ENCODE measurements around the gene PDZRN3. TPM values are rescaled to one million over a fixed set of nuclear protein-coding genes. Genes with fewer than 3 reads are reported as not detected.

Gene PDZRN3
- total RNA-seq, 1 experiment from 2014 or later: 0.17 TPM

DNA sequence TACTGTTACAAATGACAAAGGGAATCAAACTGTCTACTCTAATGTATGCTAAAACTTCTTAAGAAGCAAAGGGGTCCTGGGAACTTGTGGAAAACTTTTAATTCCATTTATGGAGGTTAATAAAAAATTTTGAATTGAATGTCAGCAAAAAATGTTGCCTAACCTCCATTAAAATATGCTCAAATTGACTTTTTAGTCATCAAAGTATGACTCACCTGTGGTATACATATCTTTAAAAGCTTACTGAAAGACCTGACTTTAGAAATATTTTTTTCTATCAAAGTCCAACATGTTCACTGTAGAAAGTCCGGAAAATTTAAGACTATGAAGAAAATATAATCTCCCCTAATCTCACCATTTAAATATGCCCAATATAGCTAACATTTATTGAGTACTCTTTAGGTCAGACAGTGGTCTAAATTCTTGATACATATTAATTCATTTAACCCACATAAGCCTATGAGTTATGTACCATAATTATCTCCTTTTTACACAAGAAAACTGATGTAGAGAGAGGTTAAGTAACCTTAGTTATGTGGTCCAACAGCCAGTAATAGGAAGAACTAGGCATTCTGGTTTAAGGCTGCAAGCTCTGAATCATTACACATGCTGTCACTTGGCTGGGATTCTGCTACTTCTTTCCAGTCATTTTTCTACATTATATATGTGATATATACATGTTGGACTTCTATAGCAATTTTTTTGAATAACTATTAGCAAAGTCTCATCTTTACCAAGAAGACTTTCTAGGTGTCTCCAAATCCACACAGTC lies 83.6 kb downstream of the PDZRN3 start (continued):
- TF ChIP-seq, protein P1, sequence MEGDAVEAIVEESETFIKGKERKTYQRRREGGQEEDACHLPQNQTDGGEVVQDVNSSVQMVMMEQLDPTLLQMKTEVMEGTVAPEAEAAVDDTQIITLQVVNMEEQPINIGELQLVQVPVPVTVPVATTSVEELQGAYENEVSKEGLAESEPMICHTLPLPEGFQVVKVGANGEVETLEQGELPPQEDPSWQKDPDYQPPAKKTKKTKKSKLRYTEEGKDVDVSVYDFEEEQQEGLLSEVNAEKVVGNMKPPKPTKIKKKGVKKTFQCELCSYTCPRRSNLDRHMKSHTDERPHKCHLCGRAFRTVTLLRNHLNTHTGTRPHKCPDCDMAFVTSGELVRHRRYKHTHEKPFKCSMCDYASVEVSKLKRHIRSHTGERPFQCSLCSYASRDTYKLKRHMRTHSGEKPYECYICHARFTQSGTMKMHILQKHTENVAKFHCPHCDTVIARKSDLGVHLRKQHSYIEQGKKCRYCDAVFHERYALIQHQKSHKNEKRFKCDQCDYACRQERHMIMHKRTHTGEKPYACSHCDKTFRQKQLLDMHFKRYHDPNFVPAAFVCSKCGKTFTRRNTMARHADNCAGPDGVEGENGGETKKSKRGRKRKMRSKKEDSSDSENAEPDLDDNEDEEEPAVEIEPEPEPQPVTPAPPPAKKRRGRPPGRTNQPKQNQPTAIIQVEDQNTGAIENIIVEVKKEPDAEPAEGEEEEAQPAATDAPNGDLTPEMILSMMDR (IDR thresholded peaks at IDR 0.05 in 2 of 3, conservative IDR thresholded peaks at IDR 0.05 in 1 of 3; ENCODE audit: borderline replicate concordance in 1 of 3, insufficient read depth in 1 of 3, low read depth in 2 of 3, low read length in 2 of 3): no peak
- no peak for TF ChIP-seq SP1 (IDR thresholded peaks at IDR 0.05; ENCODE audit: low read depth)
- no peak for TF ChIP-seq ZNF274 (IDR thresholded peaks at IDR 0.05; ENCODE audit: low read depth, low read length)
- TF ChIP-seq CBX3 (IDR thresholded peaks at IDR 0.05; ENCODE audit: low read depth): no peak
- no peak for TF ChIP-seq JUND (IDR thresholded peaks at IDR 0.05)

DNA sequence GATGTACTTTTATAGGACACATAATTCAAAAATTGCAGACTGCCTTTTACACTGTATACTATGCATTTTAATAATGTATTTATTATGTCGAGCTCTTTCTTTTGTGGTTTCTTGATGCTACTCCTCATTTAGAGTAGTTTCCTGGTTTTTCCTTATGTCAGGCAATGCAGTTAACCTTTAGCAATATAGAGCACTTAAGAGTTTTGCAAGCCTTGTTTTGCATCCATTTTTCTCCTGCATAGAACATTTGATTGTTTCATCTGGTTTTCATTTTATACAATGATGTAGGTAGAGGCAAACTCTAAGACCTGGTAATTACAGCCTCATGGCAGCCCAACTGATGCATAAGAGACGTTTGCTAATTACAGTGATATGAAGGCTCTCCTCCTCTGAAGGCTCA lies 86.3 kb downstream of the PDZRN3 start:
- RAD21 ChIA-PET (ENCODE audit: low non-redundant PET in 1 of 2, low total read pairs in 2 of 2, uncharacterized antibody in 2 of 2, unreplicated experiment in 2 of 2): no interaction called here
- DNase-seq (ENCODE audit: low read depth, low spot score) (no peak), ATAC-seq (no peak)
- Histone ChIP-seq H3K79me2 (ENCODE audit: insufficient read depth, low read length) (no peaks in the 10 kb centered on the region), H3K27me3 (ENCODE audit: insufficient read depth, low read length) (no peaks in the 10 kb centered on the region), H3K4me3 (replicated peaks in 1 of 2; ENCODE audit: low read depth in 1 of 2, low read length in 2 of 2) (no peak overlapping the region), H3K9me2 (ENCODE audit: insufficient read depth) (no peaks in the 10 kb centered on the region), H2AFZ (ENCODE audit: low read depth, low read length, poor library complexity, severe bottlenecking) (no peak overlapping the region), H3K9ac (ENCODE audit: low read length) (no peak overlapping the region), H4K20me1 (ENCODE audit: insufficient read depth) (no peaks in the 10 kb centered on the region), H3K4me1 (ENCODE audit: control insufficient read depth in 1 of 2, insufficient read depth in 2 of 2, low read length in 2 of 2) (no peaks in the 10 kb centered on the region), H3K4me2 (ENCODE audit: low read length) (no peak overlapping the region), H3K36me3 (ENCODE audit: control insufficient read depth in 1 of 2, insufficient read depth in 2 of 2, low read length in 2 of 2) (no peaks in the 10 kb centered on the region), H3K9me3 (ENCODE audit: control insufficient read depth in 1 of 2, insufficient read depth in 1 of 2, low read depth in 1 of 2, low read length in 2 of 2) (no peaks in the 10 kb centered on the region), H3K27ac (ENCODE audit: low read depth, low read length) (no peak overlapping the region)
- TF ChIP-seq SRF (IDR thresholded peaks at IDR 0.05; ENCODE audit: low read depth) (no peak), YY1 (IDR thresholded peaks at IDR 0.05; ENCODE audit: extremely low read depth, insufficient replicate concordance, low read depth, low read length) (no peak), POLR2A (IDR thresholded peaks at IDR 0.05; ENCODE audit: borderline replicate concordance, extremely low read depth, insufficient read depth, insufficient read length) (no peak), RAD21 (IDR thresholded peaks at IDR 0.05; ENCODE audit: low read depth) (no peak), CBX3 (IDR thresholded peaks at IDR 0.05; ENCODE audit: low read depth) (no peak), EZH2phosphoT487 (IDR thresholded peaks at IDR 0.05; ENCODE audit: borderline replicate concordance) (no peak), FOSL1 (IDR thresholded peaks at IDR 0.05; ENCODE audit: low read depth) (no peak), ZFX (IDR thresholded peaks at IDR 0.05) (no peak), JUND (IDR thresholded peaks at IDR 0.05) (no peak), EZH2 (IDR thresholded peaks at IDR 0.05) (no peak)
- TF ChIP-seq, protein P2, sequence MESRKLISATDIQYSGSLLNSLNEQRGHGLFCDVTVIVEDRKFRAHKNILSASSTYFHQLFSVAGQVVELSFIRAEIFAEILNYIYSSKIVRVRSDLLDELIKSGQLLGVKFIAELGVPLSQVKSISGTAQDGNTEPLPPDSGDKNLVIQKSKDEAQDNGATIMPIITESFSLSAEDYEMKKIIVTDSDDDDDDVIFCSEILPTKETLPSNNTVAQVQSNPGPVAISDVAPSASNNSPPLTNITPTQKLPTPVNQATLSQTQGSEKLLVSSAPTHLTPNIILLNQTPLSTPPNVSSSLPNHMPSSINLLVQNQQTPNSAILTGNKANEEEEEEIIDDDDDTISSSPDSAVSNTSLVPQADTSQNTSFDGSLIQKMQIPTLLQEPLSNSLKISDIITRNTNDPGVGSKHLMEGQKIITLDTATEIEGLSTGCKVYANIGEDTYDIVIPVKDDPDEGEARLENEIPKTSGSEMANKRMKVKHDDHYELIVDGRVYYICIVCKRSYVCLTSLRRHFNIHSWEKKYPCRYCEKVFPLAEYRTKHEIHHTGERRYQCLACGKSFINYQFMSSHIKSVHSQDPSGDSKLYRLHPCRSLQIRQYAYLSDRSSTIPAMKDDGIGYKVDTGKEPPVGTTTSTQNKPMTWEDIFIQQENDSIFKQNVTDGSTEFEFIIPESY (IDR thresholded peaks at IDR 0.05; ENCODE audit: extremely low read depth, insufficient replicate concordance, low read length): no peak
- TF ChIP-seq, protein P3, sequence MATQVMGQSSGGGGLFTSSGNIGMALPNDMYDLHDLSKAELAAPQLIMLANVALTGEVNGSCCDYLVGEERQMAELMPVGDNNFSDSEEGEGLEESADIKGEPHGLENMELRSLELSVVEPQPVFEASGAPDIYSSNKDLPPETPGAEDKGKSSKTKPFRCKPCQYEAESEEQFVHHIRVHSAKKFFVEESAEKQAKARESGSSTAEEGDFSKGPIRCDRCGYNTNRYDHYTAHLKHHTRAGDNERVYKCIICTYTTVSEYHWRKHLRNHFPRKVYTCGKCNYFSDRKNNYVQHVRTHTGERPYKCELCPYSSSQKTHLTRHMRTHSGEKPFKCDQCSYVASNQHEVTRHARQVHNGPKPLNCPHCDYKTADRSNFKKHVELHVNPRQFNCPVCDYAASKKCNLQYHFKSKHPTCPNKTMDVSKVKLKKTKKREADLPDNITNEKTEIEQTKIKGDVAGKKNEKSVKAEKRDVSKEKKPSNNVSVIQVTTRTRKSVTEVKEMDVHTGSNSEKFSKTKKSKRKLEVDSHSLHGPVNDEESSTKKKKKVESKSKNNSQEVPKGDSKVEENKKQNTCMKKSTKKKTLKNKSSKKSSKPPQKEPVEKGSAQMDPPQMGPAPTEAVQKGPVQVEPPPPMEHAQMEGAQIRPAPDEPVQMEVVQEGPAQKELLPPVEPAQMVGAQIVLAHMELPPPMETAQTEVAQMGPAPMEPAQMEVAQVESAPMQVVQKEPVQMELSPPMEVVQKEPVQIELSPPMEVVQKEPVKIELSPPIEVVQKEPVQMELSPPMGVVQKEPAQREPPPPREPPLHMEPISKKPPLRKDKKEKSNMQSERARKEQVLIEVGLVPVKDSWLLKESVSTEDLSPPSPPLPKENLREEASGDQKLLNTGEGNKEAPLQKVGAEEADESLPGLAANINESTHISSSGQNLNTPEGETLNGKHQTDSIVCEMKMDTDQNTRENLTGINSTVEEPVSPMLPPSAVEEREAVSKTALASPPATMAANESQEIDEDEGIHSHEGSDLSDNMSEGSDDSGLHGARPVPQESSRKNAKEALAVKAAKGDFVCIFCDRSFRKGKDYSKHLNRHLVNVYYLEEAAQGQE (IDR thresholded peaks at IDR 0.05; ENCODE audit: low read depth): no peak
- TF ChIP-seq, protein P4, sequence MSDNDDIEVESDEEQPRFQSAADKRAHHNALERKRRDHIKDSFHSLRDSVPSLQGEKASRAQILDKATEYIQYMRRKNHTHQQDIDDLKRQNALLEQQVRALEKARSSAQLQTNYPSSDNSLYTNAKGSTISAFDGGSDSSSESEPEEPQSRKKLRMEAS (IDR thresholded peaks at IDR 0.05): no peak
- intact Hi-C loops (cut with micrococcal nuclease): no loop called here
- CTCF ChIA-PET: no interaction called here
- POLR2A ChIA-PET: no interaction called here
- no TSS peak for BruUV-seq (replicated peaks)

Measured in HCT116 (cell line).